Prostate gland (tissue), 2 donors: ENCODE data around the gene NTM. TPM values are rescaled to one million over a fixed set of nuclear protein-coding genes. Genes with fewer than 3 reads are reported as not detected.
"Not testable (repeated sequence)": the region's sequence is repeated elsewhere in the genome, so short reads cannot be mapped to it uniquely, and the experiment has no call there.

Source experiments
- DNase-seq: peaks from one replicate; pipeline ENCODE4 v3.0.0-alpha.2; 2019; ENCODE audit warnings: low spot score
- H3K27ac ChIP-seq, 2 donors: fragments of 200-600 bp; sonication (generic); 2 replicates each; pipeline ENCODE4 v1.5.1; 2017 to 2019
- H3K27me3 ChIP-seq: fragments of 200-600 bp; sonication (generic); replicated peaks from 2 replicates; pipeline ENCODE4 v1.5.1; 2019; ENCODE audit not compliant: insufficient read depth
- H3K36me3 ChIP-seq, 2 donors: fragments of 200-600 bp; sonication (generic); 1 replicate in 1 of 2; 2 replicates in 1 of 2; pipeline versions ENCODE4 v1.5.1 to v1.8.1; 2017 to 2019
- H3K4me1 ChIP-seq: fragments of 200-600 bp; sonication (generic); replicated peaks from 2 replicates; pipeline ENCODE4 v1.5.1; 2019
- H3K4me3 ChIP-seq, 2 donors: fragments of 200-600 bp; sonication (generic); 2 replicates each; pipeline ENCODE4 v1.5.1; 2017 to 2019
- H3K9me3 ChIP-seq: fragments of 200-600 bp; sonication (generic); 2 replicates; pipeline ENCODE4 v1.5.1; 2017
- CTCF ChIP-seq, 4 experiments: fragments of 200-600 bp in 2 of 4; fragments of 450-650 bp in 2 of 4; sonication (generic) in 2 of 4; IDR thresholded peaks; 1 replicate in 3 of 4; 2 replicates in 1 of 4; pipeline ENCODE4 v1.5.1; 2016 to 2019; ENCODE audit warnings: antibody characterized with exemption in 4 of 4, mild to moderate bottlenecking in 2 of 4, moderate library complexity in 2 of 4
- POLR2A ChIP-seq: fragments of 450-650 bp; IDR thresholded peaks from one replicate; pipeline ENCODE4 v1.6.1; 2016; ENCODE audit warnings: antibody characterized with exemption, mild to moderate bottlenecking
- POLR2AphosphoS5 ChIP-seq: sonication (generic); formaldehyde crosslinking; IDR thresholded peaks from one replicate; pipeline ENCODE4 v1.6.1; 2017; ENCODE audit warnings: antibody characterized with exemption
- WGBS: methylation state at CpG from one replicate; pipeline ENCODE4 v1.1.5; 2018; 5-methylcytosine and 5-hydroxymethylcytosine counted together
- intact Hi-C: fragments of 100-400 bp; cut with DNase I; formaldehyde crosslinking; loops from one replicate; pipeline ENCODE4 v1.14.2; 2022
- total RNA-seq, 2 donors: library from RNA; depleted of rRNA; stranded (reverse); fragments of >200 nt; gene quantifications; one replicate each; pipeline ENCODE4 v1.1.0, GENCODE V29; 2016

NTM gene
- total RNA-seq, 2 donors from 2014 or later = 7.4 TPM; not detected in 1

GRCh38 chr11:131331010-131331409, 39.4 kb upstream of the NTM start:
- Histone ChIP-seq H3K27me3 (no peaks in the 10 kb centered on the region), H3K4me1 (no peaks in the 10 kb centered on the region), H3K9me3 (no peaks in the 10 kb centered on the region), H3K36me3 (no peaks in the 10 kb centered on the region), H3K4me3 (no peak overlapping the region), H3K27ac (no peak overlapping the region)
- DNase-seq = no peak
- TF ChIP-seq CTCF (IDR thresholded peaks at IDR 0.05) = no peak
- no peak for TF ChIP-seq POLR2A
- no peak for TF ChIP-seq POLR2AphosphoS5
- 45% methylated on average over 7 of the region's 7 CpGs for whole genome bisulfite sequencing
- intact Hi-C loops = no loop called here

DNA sequence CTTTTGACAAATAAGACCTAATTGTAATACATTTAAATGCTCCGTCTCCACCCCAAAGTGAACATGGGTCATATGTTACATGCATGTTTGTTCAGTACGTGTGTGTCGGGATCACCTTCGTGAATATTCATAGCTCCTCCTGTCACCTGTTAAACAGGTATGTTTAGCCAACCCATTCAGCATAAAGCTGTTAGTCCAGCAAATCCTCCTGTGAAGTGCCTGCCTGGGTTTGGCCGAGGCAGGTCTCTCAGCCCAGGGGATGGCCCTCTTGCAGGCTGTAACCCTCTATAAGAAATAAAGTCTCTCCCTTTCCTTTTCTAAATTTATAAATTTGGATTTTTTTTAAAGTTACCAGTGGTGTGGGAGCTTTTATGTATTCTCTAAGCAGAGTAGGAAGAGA, 38.9 kb upstream of the NTM start:
- DNase-seq = no peak
- Histone ChIP-seq H3K4me3 (no peak overlapping the region), H3K36me3 (no peaks in the 10 kb centered on the region), H3K9me3 (no peaks in the 10 kb centered on the region), H3K4me1 (no peaks in the 10 kb centered on the region), H3K27ac (no peak overlapping the region), H3K27me3 (no peaks in the 10 kb centered on the region)
- intact Hi-C loops = no loop called here
- WGBS = 62% methylated on average over 5 of the region's 5 CpGs
- TF ChIP-seq POLR2AphosphoS5 = no peak
- no peak for TF ChIP-seq CTCF (IDR thresholded peaks at IDR 0.05)
- no peak for TF ChIP-seq POLR2A

- DNase-seq = no peak
- H3K27me3 ChIP-seq = no peaks in the 10 kb centered on the region
- TF ChIP-seq POLR2A = no peak
- TF ChIP-seq CTCF (IDR thresholded peaks at IDR 0.05) = no peak
- no peak for TF ChIP-seq POLR2AphosphoS5
- no peak overlapping the region for H3K4me3 ChIP-seq
- no peaks in the 10 kb centered on the region for H3K36me3 ChIP-seq
- H3K4me1 ChIP-seq = no peaks in the 10 kb centered on the region
- no peaks in the 10 kb centered on the region for H3K9me3 ChIP-seq
- intact Hi-C loops = no loop called here
- no peak overlapping the region for H3K27ac ChIP-seq
These were observed 35.8 kb upstream of the NTM start for GRCh38 chr11:131334601-131335000.

DNA sequence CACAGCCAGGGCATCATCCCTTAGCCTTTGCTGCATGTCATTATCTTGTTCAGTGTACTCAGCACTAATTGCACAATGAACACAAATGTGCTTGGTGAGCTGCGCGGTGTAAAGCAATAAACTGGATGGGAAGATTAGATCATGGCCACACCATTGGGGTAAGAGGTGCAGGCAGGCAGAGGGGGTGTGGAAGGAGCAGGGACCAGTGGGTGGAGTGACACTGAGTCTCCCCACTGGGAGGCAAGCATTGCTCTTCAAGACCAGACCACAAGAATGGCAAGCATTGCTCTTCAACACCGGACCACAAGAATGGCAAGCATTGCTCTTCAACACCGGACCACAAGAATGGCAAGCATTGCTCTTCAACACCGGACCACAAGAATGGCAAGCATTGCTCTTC, 28.5 kb upstream of the NTM start:
- H3K9me3 ChIP-seq, H3K27me3 ChIP-seq, DNase-seq, H3K4me3 ChIP-seq, H3K4me1 ChIP-seq, H3K36me3 ChIP-seq, H3K27ac ChIP-seq, intact Hi-C loops: not testable (repeated sequence)
- 67% methylated on average over 4 of the region's 5 CpGs for whole genome bisulfite sequencing

GRCh38 chr11:131342442-131342841, 28.0 kb upstream of the NTM start:
- H3K9me3 ChIP-seq, intact Hi-C loops, H3K27me3 ChIP-seq, H3K4me1 ChIP-seq, H3K27ac ChIP-seq, H3K36me3 ChIP-seq, DNase-seq, H3K4me3 ChIP-seq: not testable (repeated sequence)
- 95% methylated on average over 4 of the region's 6 CpGs for WGBS

GRCh38 chr11:131345406-131345805, 25.0 kb upstream of the NTM start:
- Histone ChIP-seq H3K36me3 (no peaks in the 10 kb centered on the region), H3K27me3 (no peaks in the 10 kb centered on the region), H3K9me3 (no peaks in the 10 kb centered on the region), H3K4me1 (no peaks in the 10 kb centered on the region), H3K27ac (no peak overlapping the region), H3K4me3 (no peak overlapping the region)
- DNase-seq = no peak
- TF ChIP-seq POLR2A (no peak), POLR2AphosphoS5 (no peak), CTCF (IDR thresholded peaks at IDR 0.05) (no peak)
- intact Hi-C loops = no loop called here
- 92% methylated on average over 3 of the region's 3 CpGs for WGBS
